NCI-H2107 (cell line): ENCODE results near the gene APBB2.

Source experiments
- DNase-seq: peaks from one replicate; lab custom pipeline; 2025; lab: John Stamatoyannopoulos, UW

APBB2 gene

GRCh38 chr4:40971338-40971737 lies 243.0 kb downstream of the APBB2 start:
- no peak for DNase-seq

DNA sequence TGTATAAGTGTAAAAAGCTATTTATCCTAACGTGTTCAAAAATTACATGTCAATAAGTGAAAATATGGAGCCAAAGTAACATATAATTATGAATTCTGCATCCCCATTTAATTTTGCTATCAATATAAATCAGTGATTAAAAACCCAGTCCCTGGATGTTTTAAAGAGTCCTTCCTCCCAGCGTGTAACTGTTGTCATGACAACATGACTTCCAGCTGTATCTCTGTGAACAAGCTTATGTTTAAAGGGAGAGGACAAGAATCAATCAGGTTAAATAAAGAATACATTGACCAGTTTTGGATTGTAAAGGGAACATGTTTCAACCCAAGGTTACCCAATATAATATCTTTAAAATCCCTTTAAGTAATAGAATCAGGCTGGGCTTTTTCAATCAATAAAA lies 244.8 kb downstream of the APBB2 start:
- DNase-seq, result no peak

GRCh38 chr4:40967550-40967949 lies 246.8 kb downstream of the APBB2 start:
- no peak for DNase-seq

DNA sequence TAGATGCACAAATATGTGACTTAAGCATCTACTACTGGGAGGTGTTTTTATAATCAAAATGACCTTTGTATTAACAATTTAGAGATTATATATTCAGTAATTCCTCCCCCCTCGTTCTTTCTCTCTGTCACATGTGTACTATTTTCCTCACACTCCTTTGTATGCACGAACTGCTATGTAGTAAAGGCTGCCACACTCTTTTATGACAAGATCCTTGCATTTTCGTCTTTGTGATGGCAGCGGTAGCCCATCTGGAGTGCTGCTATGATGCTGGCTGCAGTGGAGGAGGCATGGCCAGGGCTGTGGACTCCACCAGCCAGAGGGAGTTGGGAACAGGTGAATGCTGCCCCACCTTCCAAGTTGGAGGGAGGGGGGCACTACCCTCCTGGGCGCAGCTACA lies 248.3 kb downstream of the APBB2 start:
- DNase-seq, result no peak

GRCh38 chr4:40963897-40964478 lies 250.4 kb downstream of the APBB2 start:
- DNase-seq, result no peak

GRCh38 chr4:40962551-40963180 lies 251.7 kb downstream of the APBB2 start:
- DNase-seq, result no peak

GRCh38 chr4:40960941-40961340 lies 253.4 kb downstream of the APBB2 start:
- DNase-seq, result no peak

DNA sequence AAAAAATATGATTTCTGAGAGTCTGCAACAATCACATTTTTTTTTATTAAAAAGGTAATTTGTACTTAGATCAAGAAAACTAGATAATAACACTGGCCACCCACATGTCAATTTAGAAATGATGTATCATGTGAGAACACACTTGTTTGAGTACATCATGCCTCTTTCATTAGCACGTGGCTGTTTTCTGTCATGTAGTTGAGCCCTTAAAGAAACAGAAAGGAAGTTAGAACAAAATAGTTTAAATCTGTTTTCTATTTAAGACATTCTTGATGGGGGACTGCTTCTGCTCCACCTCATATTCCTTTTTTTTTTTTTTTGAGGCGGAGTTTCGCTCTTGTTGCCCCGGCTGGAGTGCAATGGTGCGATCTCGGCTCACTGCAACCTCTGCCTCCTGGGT lies 257.1 kb downstream of the APBB2 start:
- DNase-seq, result no peak

DNA sequence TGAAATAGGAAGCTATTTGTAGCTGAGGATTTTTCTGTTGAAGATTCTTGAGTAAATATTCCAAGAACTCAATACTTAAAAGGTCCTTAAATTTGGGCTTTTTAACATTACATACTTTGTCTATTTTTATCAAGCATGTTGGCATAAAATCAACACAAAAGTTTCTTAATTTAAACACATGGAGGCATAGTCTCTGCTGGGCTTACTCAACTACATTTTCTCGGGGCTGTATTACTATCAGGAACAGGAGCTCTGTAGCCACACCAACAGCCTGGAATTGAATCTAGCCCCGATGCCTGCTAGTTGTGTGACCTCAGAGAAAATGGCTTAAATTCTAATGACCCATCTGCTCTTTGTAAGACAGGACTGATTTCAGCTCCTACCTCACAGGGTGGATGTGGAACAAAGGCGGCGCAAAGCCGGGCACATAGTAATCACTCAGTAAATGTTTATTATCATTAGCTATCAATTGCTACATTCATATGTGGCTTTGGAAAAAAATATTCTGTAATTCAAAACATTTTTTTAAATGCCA lies 257.6 kb downstream of the APBB2 start:
- DNase-seq, result no peak

- DNase-seq, result no peak
These were observed 260.2 kb downstream of the APBB2 start for GRCh38 chr4:40954088-40954668.

DNA sequence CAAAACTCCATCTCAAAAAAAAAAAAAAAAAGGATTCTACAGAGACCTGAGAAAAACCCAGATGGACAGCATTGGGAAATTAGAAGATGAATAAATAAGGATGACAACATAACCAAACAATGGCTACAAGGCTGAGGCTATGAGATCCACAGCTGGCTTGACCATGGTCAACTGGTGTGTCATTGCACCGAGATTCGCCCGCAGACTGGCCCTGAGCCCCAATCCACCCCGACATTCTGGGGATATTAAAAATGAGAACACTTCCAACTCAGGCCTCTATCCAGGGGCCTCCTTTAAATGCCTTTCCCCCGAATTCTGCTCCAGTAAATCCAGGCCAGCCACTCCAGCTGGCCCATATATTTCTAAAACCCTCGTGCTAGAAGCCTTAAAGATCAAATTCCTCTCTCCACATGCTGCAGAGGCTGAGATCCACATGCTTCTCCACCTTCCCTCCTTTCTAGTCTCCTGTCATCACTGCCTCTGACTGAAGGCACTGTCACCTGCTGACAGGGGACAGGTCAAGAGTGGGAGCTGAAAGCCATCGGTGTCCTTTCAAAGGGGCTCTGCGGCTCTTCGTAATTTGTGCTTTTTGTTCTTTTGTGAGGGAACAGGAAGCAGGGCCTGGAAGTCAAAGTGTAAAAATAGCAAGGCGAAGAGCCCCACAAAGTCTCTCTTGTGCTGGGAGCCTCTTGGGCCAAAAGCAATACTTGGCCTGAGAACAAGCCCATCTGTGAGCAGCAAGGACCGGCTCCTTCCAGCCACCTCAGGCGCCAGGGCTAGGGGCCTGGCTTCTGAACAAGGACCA lies 260.9 kb downstream of the APBB2 start:
- DNase-seq, result no peak

DNA sequence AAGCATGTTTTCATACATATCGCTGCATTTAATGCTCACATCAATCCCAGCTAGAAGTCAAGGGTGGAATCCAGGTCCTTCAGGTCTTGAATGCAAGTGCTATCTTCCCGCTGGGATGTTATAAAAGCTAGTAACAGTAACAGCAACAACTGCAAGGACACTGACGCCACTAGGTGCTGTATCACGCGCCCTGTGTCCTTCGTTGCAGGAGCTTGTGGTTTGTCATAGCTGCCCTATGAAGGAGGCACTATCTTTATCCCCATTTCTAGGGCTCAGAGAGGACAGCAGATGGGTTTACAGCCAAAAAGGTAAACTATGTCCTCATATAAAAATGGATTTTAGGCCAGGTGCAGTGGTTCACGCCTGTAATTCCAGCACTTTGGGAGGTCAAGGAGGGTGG lies 261.7 kb downstream of the APBB2 start:
- no peak for DNase-seq

- no peak for DNase-seq
These were observed 262.1 kb downstream of the APBB2 start for GRCh38 chr4:40952217-40952616.

DNA sequence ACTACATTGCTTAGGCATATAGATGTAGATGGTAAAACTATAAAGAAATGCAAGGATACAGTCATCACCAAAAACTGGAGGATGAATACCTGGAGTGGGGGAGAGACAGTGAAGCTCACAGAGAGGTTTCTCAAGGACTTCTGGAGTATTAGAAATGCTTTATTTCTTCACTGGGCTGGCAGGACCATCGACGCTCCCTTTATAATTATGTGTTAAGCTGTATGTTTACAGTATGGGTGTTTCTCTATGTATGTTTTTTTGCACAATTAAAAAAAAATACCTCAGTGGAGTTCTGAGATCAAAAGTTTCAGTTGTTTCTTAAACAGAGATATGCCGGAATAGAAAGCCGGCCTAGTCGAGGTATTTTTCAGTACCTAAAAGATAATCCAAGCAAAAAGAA lies 263.3 kb downstream of the APBB2 start:
- no peak for DNase-seq

- DNase-seq, result no peak
These were observed 264.8 kb downstream of the APBB2 start for GRCh38 chr4:40949358-40950100.

GRCh38 chr4:40948014-40948413 lies 266.3 kb downstream of the APBB2 start:
- no peak for DNase-seq

- DNase-seq, result no peak
These were observed 267.7 kb downstream of the APBB2 start for GRCh38 chr4:40946652-40947051.

DNA sequence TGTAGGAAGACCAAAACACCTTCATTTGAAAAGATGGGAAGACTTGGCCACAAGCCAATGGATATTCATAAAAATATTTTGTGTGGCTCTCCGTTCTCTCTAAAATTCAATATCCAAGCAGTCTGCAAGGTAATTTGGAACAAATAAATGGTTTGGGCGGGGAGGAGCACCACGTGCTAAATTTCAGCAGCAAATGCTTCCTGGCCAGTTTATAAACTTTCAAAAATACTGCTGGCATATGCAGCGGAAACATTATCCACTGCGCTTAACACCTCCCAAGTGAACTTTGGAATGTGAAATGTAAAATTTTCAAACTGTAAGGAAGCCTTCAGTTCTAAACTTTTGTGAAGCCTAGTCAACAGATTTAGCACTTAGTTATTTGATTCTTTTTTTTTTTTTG lies 273.6 kb downstream of the APBB2 start:
- no peak for DNase-seq

GRCh38 chr4:40940317-40940741 lies 274.0 kb downstream of the APBB2 start:
- DNase-seq, result no peak

GRCh38 chr4:40939856-40940255 lies 274.5 kb downstream of the APBB2 start:
- no peak for DNase-seq

GRCh38 chr4:40938337-40938736 lies 276.0 kb downstream of the APBB2 start:
- DNase-seq, result no peak

DNA sequence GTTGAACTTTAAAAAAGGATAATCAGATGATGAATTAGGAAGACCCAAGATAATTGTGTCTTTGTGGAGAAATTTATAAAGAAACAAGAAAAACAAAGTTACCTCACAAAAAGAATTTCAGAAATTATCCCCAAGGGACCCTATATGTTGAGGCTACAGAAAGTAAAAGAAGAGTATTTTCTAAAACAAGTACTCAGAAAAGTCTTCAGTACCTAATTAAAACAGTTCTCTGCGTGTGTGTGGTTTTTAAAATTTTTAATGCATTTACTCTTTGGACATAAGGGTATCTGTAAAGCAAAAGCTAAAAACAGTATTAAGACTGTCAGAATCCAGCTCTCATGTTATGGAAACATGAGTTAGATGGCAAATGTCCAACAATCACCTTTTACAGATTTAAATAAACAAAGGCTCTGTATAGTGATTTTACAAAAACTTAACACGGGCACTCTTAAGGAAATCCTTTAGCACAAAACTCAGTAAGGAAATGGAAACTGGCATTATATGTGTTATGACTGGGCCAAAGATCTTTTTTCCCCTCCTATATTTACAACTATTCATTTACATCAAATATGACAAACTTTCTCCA lies 277.1 kb downstream of the APBB2 start:
- no peak for DNase-seq
